Spinal cord (tissue), 10 donors: Measurements from ENCODE around the gene METTL15. TPM values are rescaled to one million over a fixed set of nuclear protein-coding genes. Genes with fewer than 3 reads are reported as not detected.
"Not testable (repeated sequence)": the region's sequence is repeated elsewhere in the genome, so short reads cannot be mapped to it uniquely, and the experiment has no call there.

Source experiments
- DNase-seq, 6 donors: peaks; one replicate each; pipeline versions ENCODE4 v3.0.0 to v3.0.0-alpha.2; 2013 to 2015; ENCODE audit warnings: low spot score in 6 of 6, low read depth in 4 of 6
- H3K27ac ChIP-seq: one replicate; pipeline ENCODE4 v1.5.1; 2013; ENCODE audit warnings: low read depth, low read length, control low read depth
- H3K27me3 ChIP-seq: one replicate; pipeline ENCODE4 v1.6.1; 2013; ENCODE audit warnings: low read length; ENCODE audit not compliant: control insufficient read depth, insufficient read depth
- H3K36me3 ChIP-seq: one replicate; pipeline ENCODE4 v1.6.1; 2013; ENCODE audit warnings: low read length; ENCODE audit not compliant: control insufficient read depth, insufficient read depth
- H3K4me1 ChIP-seq: one replicate; pipeline ENCODE4 v1.6.1; 2013; ENCODE audit warnings: low read length; ENCODE audit not compliant: control insufficient read depth, insufficient read depth
- H3K4me3 ChIP-seq: one replicate; pipeline ENCODE4 v1.5.1; 2013; ENCODE audit warnings: low read depth, low read length, control low read depth
- H3K9me3 ChIP-seq: one replicate; pipeline ENCODE4 v1.6.1; 2013; ENCODE audit warnings: low read length; ENCODE audit not compliant: control insufficient read depth, insufficient read depth
- WGBS: methylation state at CpG from one replicate; pipeline ENCODE4 v1.1.5; 2013; ENCODE audit warnings: missing lambda C conversion rate; ENCODE audit not compliant: insufficient coverage; 5-methylcytosine and 5-hydroxymethylcytosine counted together
- polyA plus RNA-seq, 2 donors: library from polyadenylated mRNA; unstranded; fragments of 120-200 nt; gene quantifications; one replicate each; pipeline ENCODE4 v1.2.1, GENCODE V29; 2013; ENCODE audit not compliant: insufficient read length in 2 of 2
- total RNA-seq, 2 donors: library from RNA; depleted of rRNA in 1 of 2; stranded (reverse); fragments of 120-200 nt in 1 of 2; fragments of >200 nt in 1 of 2; gene quantifications; one replicate each; pipeline versions ENCODE4 v1.2.3 to v1.2.4, GENCODE V29; 2013 to 2014
- donor health status: healthy.

Gene METTL15
- total and polyA plus RNA-seq, 4 donors: 9.8 to 29.7 (median 13.7) TPM

- no CpG with 5 or more reads among the region's 1 CpG for WGBS
- Histone ChIP-seq H3K27ac (no peak overlapping the region), H3K27me3 (no peaks in the 10 kb centered on the region), H3K9me3 (peaks cover 9% of the 10 kb centered on the region), H3K36me3 (no peaks in the 10 kb centered on the region), H3K4me1 (no peaks in the 10 kb centered on the region), H3K4me3 (no peak overlapping the region)
- no peak for DNase-seq
These were observed 234.5 kb downstream of the METTL15 start for GRCh38 chr11:28342716-28343115.

DNA sequence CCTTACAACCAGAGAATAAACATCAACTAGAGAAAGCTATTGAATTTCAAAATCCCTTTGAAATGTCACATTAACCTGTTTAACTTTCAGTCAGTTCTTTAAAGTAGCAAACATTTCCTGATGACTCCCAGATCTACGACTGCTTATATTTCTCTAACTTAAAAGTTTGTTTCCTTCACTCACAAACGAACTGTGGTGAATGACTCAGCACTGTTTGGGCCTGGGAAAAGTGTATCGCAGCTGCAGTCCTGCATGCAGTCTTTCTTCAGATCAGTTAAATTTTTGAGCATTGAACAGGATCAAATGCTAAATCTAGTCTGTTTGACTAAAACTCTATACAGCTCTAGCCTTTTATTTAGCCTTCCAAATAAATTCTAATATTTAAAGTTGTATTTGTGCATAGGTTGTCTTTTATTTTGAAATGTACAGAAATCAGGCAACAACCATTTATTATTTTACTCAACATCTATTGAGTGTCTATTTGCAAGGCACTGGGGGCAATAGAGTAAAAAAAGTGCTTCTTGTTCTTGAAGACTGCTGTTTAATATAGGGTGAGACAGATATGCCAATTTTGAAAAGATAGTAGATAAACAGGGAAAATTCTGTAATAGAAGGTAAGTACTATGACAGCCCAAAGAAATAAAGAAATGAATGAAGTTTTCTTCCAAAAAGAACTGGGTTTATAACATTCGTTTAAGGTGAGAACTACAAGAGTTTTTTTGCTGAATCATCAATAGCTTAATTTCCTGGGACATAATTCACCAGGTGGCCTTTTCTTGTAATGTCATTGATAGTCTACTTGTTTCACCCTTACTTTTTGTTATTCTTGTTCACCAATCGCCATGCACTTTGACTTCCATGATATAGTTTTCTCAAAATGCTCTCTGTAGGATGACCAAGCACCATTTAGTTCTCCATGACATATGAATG, 235.4 kb downstream of the METTL15 start:
- DNase-seq: no peak
- no peak overlapping the region for H3K4me3 ChIP-seq
- H3K27me3 ChIP-seq: no peaks in the 10 kb centered on the region
- WGBS: 67% methylated on average over 1 of the region's 5 CpGs
- H3K9me3 ChIP-seq: peaks cover 6% of the 10 kb centered on the region
- no peak overlapping the region for H3K27ac ChIP-seq
- H3K36me3 ChIP-seq: no peaks in the 10 kb centered on the region
- no peaks in the 10 kb centered on the region for H3K4me1 ChIP-seq

DNA sequence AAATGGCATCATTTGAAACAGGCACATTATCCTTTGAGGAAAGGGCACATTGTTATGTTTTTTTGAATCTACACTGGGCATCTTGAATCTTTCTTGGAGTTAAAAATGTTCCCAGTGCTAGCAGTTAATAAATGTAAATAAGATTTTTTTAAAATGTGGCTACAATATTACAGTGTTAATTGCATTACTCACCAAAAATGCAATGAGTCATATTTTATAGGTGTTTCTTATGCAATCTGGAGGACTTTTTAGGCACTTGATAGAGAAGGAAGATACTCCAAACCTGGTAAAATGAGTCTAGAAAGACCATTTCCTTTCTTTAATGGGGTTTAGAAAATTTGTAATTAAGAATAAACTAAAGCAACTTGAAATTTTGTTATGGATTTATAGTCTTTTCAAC, 238.0 kb downstream of the METTL15 start:
- no peak for DNase-seq
- H3K27ac ChIP-seq: no peak overlapping the region
- H3K4me3 ChIP-seq: no peak overlapping the region
- H3K4me1 ChIP-seq: no peaks in the 10 kb centered on the region
- no peaks in the 10 kb centered on the region for H3K9me3 ChIP-seq
- H3K27me3 ChIP-seq: no peaks in the 10 kb centered on the region
- no peaks in the 10 kb centered on the region for H3K36me3 ChIP-seq

- Histone ChIP-seq H3K9me3 (no peaks in the 10 kb centered on the region), H3K27me3 (no peaks in the 10 kb centered on the region), H3K36me3 (no peaks in the 10 kb centered on the region), H3K4me3 (no peak overlapping the region), H3K4me1 (no peaks in the 10 kb centered on the region), H3K27ac (no peak overlapping the region)
- DNase-seq: no peak
- no CpG with 5 or more reads among the region's 1 CpG for WGBS
These were observed 238.5 kb downstream of the METTL15 start for GRCh38 chr11:28346721-28347120.

- Histone ChIP-seq H3K27ac (no peak overlapping the region), H3K4me1 (no peaks in the 10 kb centered on the region), H3K9me3 (no peaks in the 10 kb centered on the region), H3K27me3 (no peaks in the 10 kb centered on the region), H3K36me3 (no peaks in the 10 kb centered on the region), H3K4me3 (no peak overlapping the region)
- 85% methylated on average over 4 of the region's 5 CpGs for WGBS
- no peak for DNase-seq
These were observed 239.2 kb downstream of the METTL15 start for GRCh38 chr11:28347371-28347770.

- Histone ChIP-seq H3K27me3 (no peaks in the 10 kb centered on the region), H3K36me3 (no peaks in the 10 kb centered on the region), H3K4me3 (no peak overlapping the region), H3K4me1 (no peaks in the 10 kb centered on the region), H3K27ac (no peak overlapping the region), H3K9me3 (no peaks in the 10 kb centered on the region)
- DNase-seq: no peak
These were observed 242.0 kb downstream of the METTL15 start for GRCh38 chr11:28350216-28350615.

GRCh38 chr11:28353991-28354390, 245.8 kb downstream of the METTL15 start:
- H3K4me1 ChIP-seq: no peaks in the 10 kb centered on the region
- DNase-seq: no peak
- no peaks in the 10 kb centered on the region for H3K9me3 ChIP-seq
- H3K27ac ChIP-seq: no peak overlapping the region
- H3K36me3 ChIP-seq: no peaks in the 10 kb centered on the region
- H3K27me3 ChIP-seq: no peaks in the 10 kb centered on the region
- H3K4me3 ChIP-seq: no peak overlapping the region
- WGBS: 83% methylated on average over 1 of the region's 2 CpGs

DNA sequence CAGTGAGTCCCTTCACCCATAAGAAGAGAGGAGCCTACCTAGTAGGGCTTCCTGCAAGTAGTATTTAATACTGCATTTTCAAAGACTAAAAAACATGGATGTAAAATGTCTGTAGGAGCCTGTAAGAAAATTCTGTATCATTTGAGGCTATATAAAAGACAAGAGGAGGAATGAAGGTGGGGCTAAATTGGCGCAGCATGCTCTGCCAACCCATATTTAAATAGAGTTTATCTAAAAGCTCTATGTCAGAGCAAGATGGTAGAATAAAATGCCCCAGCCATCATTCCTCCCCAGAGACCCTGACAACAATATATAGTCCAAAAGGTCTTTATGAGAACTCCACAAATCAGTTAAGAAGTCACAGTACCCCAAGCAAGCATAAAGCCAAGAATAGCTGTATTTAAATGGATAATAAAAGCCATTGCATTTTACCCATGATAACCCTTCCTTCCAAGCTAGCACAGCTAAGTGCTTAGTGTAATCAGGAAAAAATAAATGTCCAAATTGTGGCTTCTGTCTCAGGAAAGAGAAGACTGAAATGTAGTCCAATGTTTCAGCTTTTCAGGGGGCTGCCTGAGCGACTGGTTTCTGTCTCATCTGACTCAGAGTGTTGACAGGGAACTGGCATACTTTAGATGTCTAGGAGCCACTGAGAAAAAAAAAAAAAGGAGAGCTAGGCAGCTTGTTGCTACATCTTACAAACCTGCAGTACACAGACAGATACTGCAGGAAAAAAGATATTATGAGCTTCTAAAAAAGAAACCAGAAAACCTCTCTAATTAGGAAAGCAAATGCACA, 258.6 kb downstream of the METTL15 start:
- peak in 2 of 6 donors; percentile 1 to 3 for DNase-seq
- WGBS: 60% methylated on average over 1 of the region's 2 CpGs
- Histone ChIP-seq H3K36me3 (no peaks in the 10 kb centered on the region), H3K9me3 (no peaks in the 10 kb centered on the region), H3K27ac (no peak overlapping the region), H3K27me3 (no peaks in the 10 kb centered on the region), H3K4me1 (no peaks in the 10 kb centered on the region), H3K4me3 (no peak overlapping the region)

GRCh38 chr11:28378095-28378494, 269.9 kb downstream of the METTL15 start:
- H3K9me3 ChIP-seq, H3K27me3 ChIP-seq, H3K27ac ChIP-seq, H3K4me1 ChIP-seq, H3K36me3 ChIP-seq, DNase-seq, H3K4me3 ChIP-seq: not testable (repeated sequence)
- 86% methylated on average over 5 of the region's 14 CpGs for WGBS
